CD14-positive monocyte (primary cell): ENCODE data around the gene CFL1. TPM values are rescaled to one million over a fixed set of nuclear protein-coding genes. Genes with fewer than 3 reads are reported as not detected.

Experiments
- DNase-seq, 3 donors: peaks; one replicate each; pipeline ENCODE4 v3.0.0-alpha.2; 2011 to 2022
- H2AFZ ChIP-seq: 2 replicates; pipeline ENCODE4 v1.6.0; 2012; ENCODE audit warnings: mild to moderate bottlenecking, low read depth, low read length, inconsistent platforms; ENCODE audit not compliant: insufficient read depth, poor library complexity, severe bottlenecking
- H3K27ac ChIP-seq, 2 donors: 1 replicate in 1 of 2; 2 replicates in 1 of 2; pipeline ENCODE4 v1.5.1; 2012 to 2013; ENCODE audit warnings: low read length in 2 of 2, control low read depth in 1 of 2, inconsistent platforms in 1 of 2, low read depth in 1 of 2, mild to moderate bottlenecking in 1 of 2
- H3K27me3 ChIP-seq, 2 donors: one replicate each; pipeline versions ENCODE4 v1.6.0 to v1.6.1; 2011 to 2013; ENCODE audit warnings: low read length in 2 of 2; ENCODE audit not compliant: control insufficient read depth in 2 of 2, insufficient read depth in 2 of 2
- H3K36me3 ChIP-seq, 2 donors: replicated peaks in 1 of 2; 1 replicate in 1 of 2; 2 replicates in 1 of 2; pipeline versions ENCODE4 v1.5.1 to v1.6.1; 2012 to 2013; ENCODE audit warnings: low read length in 2 of 2, control low read depth in 1 of 2, inconsistent platforms in 1 of 2, mild to moderate bottlenecking in 1 of 2; ENCODE audit not compliant: insufficient read depth in 2 of 2, control insufficient read depth in 1 of 2
- H3K4me1 ChIP-seq, 2 donors: 1 replicate in 1 of 2; 2 replicates in 1 of 2; pipeline versions ENCODE4 v1.5.1 to v1.6.1; 2012 to 2013; ENCODE audit warnings: low read length in 2 of 2, control low read depth in 1 of 2, inconsistent platforms in 1 of 2, mild to moderate bottlenecking in 1 of 2, moderate library complexity in 1 of 2; ENCODE audit not compliant: insufficient read depth in 2 of 2, control insufficient read depth in 1 of 2
- H3K4me2 ChIP-seq: replicated peaks from 2 replicates; pipeline ENCODE3; 2012; ENCODE audit warnings: low read length, moderate library complexity, mild to moderate bottlenecking; ENCODE audit not compliant: poor library complexity, severe bottlenecking; ENCODE audit errors: extremely low read depth
- H3K4me3 ChIP-seq, 3 experiments: fragments of 200-600 bp in 1 of 3; sonication (generic) in 1 of 3; replicated peaks in 1 of 3; 1 replicate in 2 of 3; 2 replicates in 1 of 3; pipeline ENCODE4 v1.5.1; 2011 to 2013; ENCODE audit warnings: low read length in 3 of 3, mild to moderate bottlenecking in 3 of 3, control low read depth in 2 of 3, low read depth in 2 of 3, inconsistent platforms in 1 of 3, moderate library complexity in 1 of 3
- H3K79me2 ChIP-seq: 2 replicates; pipeline ENCODE4 v1.6.0; 2012; ENCODE audit warnings: mild to moderate bottlenecking, control low read depth, inconsistent platforms, low read length, moderate library complexity; ENCODE audit not compliant: insufficient read depth
- H3K9ac ChIP-seq: 2 replicates; pipeline ENCODE4 v1.6.0; 2017; ENCODE audit warnings: low read length, mild to moderate bottlenecking; ENCODE audit not compliant: insufficient read depth, poor library complexity, severe bottlenecking
- H3K9me3 ChIP-seq, 2 donors: replicated peaks in 1 of 2; 1 replicate in 1 of 2; 2 replicates in 1 of 2; pipeline versions ENCODE4 v1.5.1 to v1.6.1; 2012 to 2013; ENCODE audit warnings: low read length in 2 of 2, control low read depth in 1 of 2; ENCODE audit not compliant: control insufficient read depth in 1 of 2, insufficient read depth in 1 of 2
- H4K20me1 ChIP-seq: 2 replicates; pipeline ENCODE4 v1.6.0; 2012; ENCODE audit warnings: mild to moderate bottlenecking, low read length, control low read depth, moderate library complexity; ENCODE audit not compliant: insufficient read depth
- H3K27ac Mint-ChIP-seq, 7 donors: one replicate each; pipeline ENCODE4 v1.8.0; 2020; ENCODE audit warnings: mild to moderate bottlenecking in 7 of 7, mixed read lengths in 7 of 7, moderate library complexity in 6 of 7, inconsistent platforms in 2 of 7
- H3K27me3 Mint-ChIP-seq, 3 donors: one replicate each; pipeline ENCODE4 v1.8.0; 2021 to 2022; ENCODE audit warnings: low read depth in 3 of 3, mild to moderate bottlenecking in 3 of 3, mixed read lengths in 3 of 3, moderate library complexity in 3 of 3, inconsistent platforms in 1 of 3
- H3K36me3 Mint-ChIP-seq, 2 donors: one replicate each; pipeline ENCODE4 v1.8.0; 2020; ENCODE audit warnings: mixed read lengths in 2 of 2, inconsistent platforms in 1 of 2, mild to moderate bottlenecking in 1 of 2
- H3K4me1 Mint-ChIP-seq: one replicate; pipeline ENCODE4 v1.8.0; 2020; ENCODE audit warnings: mild to moderate bottlenecking, mixed read lengths
- H3K4me3 Mint-ChIP-seq, 2 donors: one replicate each; pipeline ENCODE4 v1.8.0; 2020; ENCODE audit warnings: mild to moderate bottlenecking in 2 of 2, mixed read lengths in 2 of 2, moderate library complexity in 1 of 2
- H3K9me3 Mint-ChIP-seq, 7 donors: one replicate each; pipeline ENCODE4 v1.8.0; 2020 to 2022; ENCODE audit warnings: mixed read lengths in 7 of 7, mild to moderate bottlenecking in 6 of 7, moderate library complexity in 6 of 7, inconsistent platforms in 2 of 7
- CTCF ChIP-seq: fragments of 200-600 bp; IDR thresholded peaks from one replicate; pipeline ENCODE4 v1.8.0; 2022; ENCODE audit warnings: antibody characterized with exemption, mild to moderate bottlenecking
- WGBS: methylation state at CpG from one replicate; pipeline ENCODE4 v1.1.5; 2013; ENCODE audit warnings: missing lambda C conversion rate; ENCODE audit not compliant: insufficient coverage; 5-methylcytosine and 5-hydroxymethylcytosine counted together
- intact Hi-C, 2 donors: fragments of 100-400 bp; cut with micrococcal nuclease; formaldehyde crosslinking; loops; one replicate each; pipeline versions ENCODE4 v1.15.0 to v1.15.1; 2023
- polyA plus RNA-seq, 3 donors: library from polyadenylated mRNA; depleted of rRNA in 1 of 3; unstranded in 2 of 3; stranded (reverse) in 1 of 3; fragments of 300-500 nt in 2 of 3; fragments of >200 nt in 1 of 3; fragmentation: Illumina TruSeq in 2 of 3; gene quantifications; 1 replicate in 2 of 3; 2 replicates in 1 of 3; pipeline ENCODE4 v1.2.3, GENCODE V29; 2012 to 2021

CFL1 gene
- polyA plus RNA-seq, 3 donors: 1,281 to 2,233 (median 1,889) TPM

DNA sequence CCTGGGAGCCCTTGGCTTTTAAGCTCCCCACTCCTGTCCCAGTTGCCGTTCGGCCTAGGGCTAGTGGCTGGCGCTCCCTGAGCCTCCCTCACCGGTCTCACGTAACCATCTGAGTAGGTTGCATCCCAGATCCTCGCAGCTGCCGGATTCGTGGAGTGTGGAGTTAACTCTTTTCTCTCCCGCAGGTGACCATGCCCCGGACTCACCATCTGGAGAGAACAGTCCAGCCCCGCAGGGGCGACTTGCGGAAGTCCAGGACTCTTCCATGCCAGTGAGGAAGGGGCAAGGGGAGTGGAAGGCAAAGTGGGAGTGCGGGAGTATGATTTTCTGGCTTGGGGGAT lies 3.2 kb upstream of the CFL1 start:
- H3K4me2 ChIP-seq: peak overlapping the region; percentile 96
- Mint-ChIP-seq H3K27me3 (peaks cover 0 to 2% (median 1%) of the 10 kb centered on the region in 3 donors), H3K4me1 (peaks cover 35% of the 10 kb centered on the region), H3K4me3 (peak overlapping the region; percentile 91 to 96), H3K36me3 (peaks cover 37 to 53% of the 10 kb centered on the region in 2 donors), H3K9me3 (peaks cover 0 to 2% (median 0%) of the 10 kb centered on the region in 7 donors), H3K27ac (peak overlapping the region; percentile 56 to 99 (median 97))
- peaks cover 35 to 43% of the 10 kb centered on the region in 2 donors for H3K4me1 ChIP-seq
- H3K36me3 ChIP-seq: peaks cover 42 to 51% of the 10 kb centered on the region in 2 donors
- peak overlapping the region; percentile 87 for H2AFZ ChIP-seq
- peak overlapping the region; percentile 86 to 95 for H3K27ac ChIP-seq
- H4K20me1 ChIP-seq: peaks cover 50% of the 10 kb centered on the region
- TF ChIP-seq CTCF: no peak
- H3K27me3 ChIP-seq: no peaks in the 10 kb centered on the region
- DNase-seq: no peak
- WGBS: 42% methylated on average over 4 of the region's 14 CpGs
- peak overlapping the region; percentile 59 to 98 (median 92) for H3K4me3 ChIP-seq
- intact Hi-C loops: no loop called here
- peak overlapping the region; percentile 86 for H3K9ac ChIP-seq
- peaks cover 49% of the 10 kb centered on the region for H3K79me2 ChIP-seq
- no peaks in the 10 kb centered on the region for H3K9me3 ChIP-seq

DNA sequence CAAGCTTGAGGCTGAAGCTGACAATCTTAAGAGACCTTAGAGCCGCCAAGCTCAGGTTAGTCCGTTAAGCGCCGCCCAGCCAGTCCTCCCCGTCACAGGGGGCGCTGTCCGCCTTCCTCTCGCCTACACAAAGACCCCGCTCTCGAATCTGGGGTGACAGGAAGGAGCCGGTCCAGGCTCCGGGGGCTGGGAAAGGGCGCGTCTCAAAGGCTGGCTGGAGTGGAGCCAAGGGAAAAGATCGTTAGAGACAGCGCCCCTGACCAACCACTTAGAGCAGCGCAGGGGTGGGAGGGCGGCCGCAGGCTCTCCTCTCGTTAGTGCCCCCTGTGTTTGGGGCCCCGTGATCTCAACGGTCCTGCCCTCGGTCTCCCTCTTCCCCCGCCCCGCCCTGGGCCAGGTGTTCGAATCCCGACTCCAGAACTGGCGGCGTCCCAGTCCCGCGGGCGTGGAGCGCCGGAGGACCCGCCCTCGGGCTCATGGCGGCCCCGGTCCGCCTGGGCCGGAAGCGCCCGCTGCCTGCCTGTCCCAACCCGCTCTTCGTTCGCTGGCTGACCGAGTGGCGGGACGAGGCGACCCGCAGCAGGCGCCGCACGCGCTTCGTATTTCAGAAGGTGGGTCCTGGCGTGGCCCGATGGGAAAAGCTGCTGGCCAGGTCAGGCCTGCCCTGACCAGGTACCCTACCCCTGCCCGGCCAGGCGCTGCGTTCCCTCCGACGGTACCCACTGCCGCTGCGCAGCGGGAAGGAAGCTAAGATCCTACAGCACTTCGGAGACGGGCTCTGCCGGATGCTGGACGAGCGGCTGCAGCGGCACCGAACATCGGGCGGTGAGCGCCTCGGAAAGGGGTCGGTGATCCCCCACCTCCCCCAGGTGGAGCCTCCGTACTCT lies 2.5 kb upstream of the CFL1 start, which contains the start of gene MUS81:
Gene MUS81, plus strand, starts transcription at position 156 of the 887 bp plus-strand sequence. Its CDS starts 321 bp downstream, at position 477.
- peak; percentile 86 to 90 (median 89) for DNase-seq
- Histone ChIP-seq H3K79me2 (peaks cover 55% of the 10 kb centered on the region), H2AFZ (peak within 1 kb of the TSS; percentile 87), H4K20me1 (peaks cover 52% of the 10 kb centered on the region), H3K9ac (peak within 1 kb of the TSS; percentile 86), H3K4me2 (peak within 1 kb of the TSS; percentile 96), H3K27ac (peak within 1 kb of the TSS; percentile 86 to 95), H3K4me3 (peak within 1 kb of the TSS; percentile 59 to 98 (median 92)), H3K36me3 (peaks cover 42 to 51% of the 10 kb centered on the region in 2 donors), H3K4me1 (peaks cover 41 to 49% of the 10 kb centered on the region in 2 donors), H3K9me3 (no peaks in the 10 kb centered on the region), H3K27me3 (no peaks in the 10 kb centered on the region)
- intact Hi-C loops: no loop called here
- under 1% methylated on average over 72 of the region's 78 CpGs for WGBS
- peak; percentile 96 for TF ChIP-seq CTCF
- Mint-ChIP-seq H3K9me3 (peaks cover 0 to 5% (median 0%) of the 10 kb centered on the region in 7 donors), H3K4me3 (peak within 1 kb of the TSS; percentile 91 to 96), H3K4me1 (peaks cover 41% of the 10 kb centered on the region), H3K27me3 (peaks cover 0 to 2% (median 1%) of the 10 kb centered on the region in 3 donors), H3K27ac (peak within 1 kb of the TSS; percentile 91 to 99 (median 97)), H3K36me3 (peaks cover 38 to 54% of the 10 kb centered on the region in 2 donors)
